Retinal pigment epithelial cell (primary cell): ENCODE measurements around the gene STAB1.

Source experiments
- DNase-seq: peaks from one replicate; pipeline ENCODE4 v3.0.0-alpha.2; 2010; ENCODE audit warnings: low read depth
- H3K4me3 ChIP-seq: 2 replicates; pipeline ENCODE4 v1.5.1; 2011; ENCODE audit warnings: mild to moderate bottlenecking, low read length, control low read depth, moderate library complexity
- TF ChIP-seq, protein P1 (sequence below): conservative IDR thresholded peaks from 2 replicates; pipeline ENCODE4 v1.5.1; 2011; ENCODE audit warnings: low read depth, low read length, control low read depth, inconsistent platforms

The STAB1 gene

DNA sequence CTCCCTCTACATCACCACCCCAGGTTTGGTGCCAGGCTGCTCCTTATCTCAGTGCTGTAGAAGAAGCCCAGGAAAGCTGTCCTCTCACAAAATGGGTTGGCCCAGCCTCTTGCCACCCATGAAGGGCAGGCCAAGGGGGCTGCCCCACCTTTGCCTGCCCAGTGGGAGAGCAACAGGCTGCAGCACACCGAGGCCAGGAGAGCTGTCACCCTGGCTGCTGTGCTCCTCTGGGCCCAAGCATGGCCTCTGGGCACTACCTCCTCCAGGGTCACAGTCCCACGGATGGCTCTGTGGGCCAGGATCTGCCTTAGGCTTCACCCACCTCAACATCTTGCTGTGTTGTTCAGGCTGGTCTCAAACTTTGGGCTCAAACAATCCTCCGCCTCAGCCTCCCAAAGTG is 6.4 kb upstream of the STAB1 start:
- H3K4me3 ChIP-seq: no peak overlapping the region
- TF ChIP-seq, protein P1, sequence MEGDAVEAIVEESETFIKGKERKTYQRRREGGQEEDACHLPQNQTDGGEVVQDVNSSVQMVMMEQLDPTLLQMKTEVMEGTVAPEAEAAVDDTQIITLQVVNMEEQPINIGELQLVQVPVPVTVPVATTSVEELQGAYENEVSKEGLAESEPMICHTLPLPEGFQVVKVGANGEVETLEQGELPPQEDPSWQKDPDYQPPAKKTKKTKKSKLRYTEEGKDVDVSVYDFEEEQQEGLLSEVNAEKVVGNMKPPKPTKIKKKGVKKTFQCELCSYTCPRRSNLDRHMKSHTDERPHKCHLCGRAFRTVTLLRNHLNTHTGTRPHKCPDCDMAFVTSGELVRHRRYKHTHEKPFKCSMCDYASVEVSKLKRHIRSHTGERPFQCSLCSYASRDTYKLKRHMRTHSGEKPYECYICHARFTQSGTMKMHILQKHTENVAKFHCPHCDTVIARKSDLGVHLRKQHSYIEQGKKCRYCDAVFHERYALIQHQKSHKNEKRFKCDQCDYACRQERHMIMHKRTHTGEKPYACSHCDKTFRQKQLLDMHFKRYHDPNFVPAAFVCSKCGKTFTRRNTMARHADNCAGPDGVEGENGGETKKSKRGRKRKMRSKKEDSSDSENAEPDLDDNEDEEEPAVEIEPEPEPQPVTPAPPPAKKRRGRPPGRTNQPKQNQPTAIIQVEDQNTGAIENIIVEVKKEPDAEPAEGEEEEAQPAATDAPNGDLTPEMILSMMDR: no peak
- no peak for DNase-seq

DNA sequence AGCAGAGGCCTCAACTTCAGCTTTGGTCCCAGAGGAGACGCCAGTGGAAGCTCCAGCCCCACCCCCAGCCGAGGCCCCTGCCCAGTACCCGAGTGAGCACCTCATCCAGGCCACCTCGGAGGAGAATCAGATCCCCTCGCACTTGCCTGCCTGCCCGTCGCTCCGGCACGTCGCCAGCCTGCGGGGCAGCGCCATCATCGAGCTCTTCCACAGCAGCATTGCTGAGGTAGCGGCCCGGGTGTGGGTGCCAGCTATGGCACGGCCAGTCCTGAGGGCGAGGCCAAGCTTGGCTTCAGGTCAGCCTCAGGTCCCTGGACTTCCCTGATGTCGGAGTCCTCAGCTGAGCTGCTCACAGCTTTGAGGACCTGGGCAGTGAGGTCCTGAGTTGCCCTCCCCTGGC is 5.7 kb upstream of the STAB1 start:
- no peak overlapping the region for H3K4me3 ChIP-seq
- DNase-seq: no peak
- TF ChIP-seq, protein P1: no peak

DNA sequence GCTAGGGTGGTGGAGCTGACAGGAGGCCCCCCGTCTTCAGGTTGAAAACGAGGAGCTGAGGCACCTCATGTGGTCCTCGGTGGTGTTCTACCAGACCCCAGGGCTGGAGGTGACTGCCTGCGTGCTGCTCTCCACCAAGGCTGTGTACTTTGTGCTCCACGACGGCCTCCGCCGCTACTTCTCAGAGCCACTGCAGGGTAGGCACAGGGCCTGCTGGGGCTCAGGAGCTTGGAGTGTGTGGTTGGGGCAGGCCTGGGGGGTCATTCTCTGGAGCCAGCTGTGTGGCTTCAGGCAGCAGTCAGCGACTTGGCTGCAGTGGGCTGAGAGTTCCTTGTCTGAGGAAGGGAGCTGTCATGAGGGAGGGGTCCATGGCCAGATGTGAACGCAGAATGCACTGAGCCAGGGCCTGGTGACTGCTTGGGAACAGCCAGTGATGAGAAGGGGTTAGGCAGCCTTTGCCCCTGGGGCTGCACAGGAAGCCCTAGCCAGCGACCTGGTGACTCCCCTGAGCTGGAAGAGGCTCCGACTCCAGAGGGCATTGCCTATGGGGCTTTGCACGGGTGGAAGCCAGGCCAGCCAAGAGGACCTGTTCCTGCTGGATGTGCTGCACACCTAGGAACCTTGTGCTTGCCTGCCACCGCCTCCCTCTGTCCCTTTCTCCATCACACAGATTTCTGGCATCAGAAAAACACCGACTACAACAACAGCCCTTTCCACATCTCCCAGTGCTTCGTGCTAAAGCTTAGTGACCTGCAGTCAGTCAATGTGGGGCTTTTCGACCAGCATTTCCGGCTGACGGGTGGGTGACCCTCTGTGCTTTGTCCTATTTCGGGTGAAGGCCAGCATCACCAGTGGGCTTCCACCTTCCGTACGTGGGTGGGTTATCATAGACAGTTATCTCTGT is 4.9 kb upstream of the STAB1 start:
- no peak for DNase-seq
- no peak overlapping the region for H3K4me3 ChIP-seq
- TF ChIP-seq, protein P1: no peak

DNA sequence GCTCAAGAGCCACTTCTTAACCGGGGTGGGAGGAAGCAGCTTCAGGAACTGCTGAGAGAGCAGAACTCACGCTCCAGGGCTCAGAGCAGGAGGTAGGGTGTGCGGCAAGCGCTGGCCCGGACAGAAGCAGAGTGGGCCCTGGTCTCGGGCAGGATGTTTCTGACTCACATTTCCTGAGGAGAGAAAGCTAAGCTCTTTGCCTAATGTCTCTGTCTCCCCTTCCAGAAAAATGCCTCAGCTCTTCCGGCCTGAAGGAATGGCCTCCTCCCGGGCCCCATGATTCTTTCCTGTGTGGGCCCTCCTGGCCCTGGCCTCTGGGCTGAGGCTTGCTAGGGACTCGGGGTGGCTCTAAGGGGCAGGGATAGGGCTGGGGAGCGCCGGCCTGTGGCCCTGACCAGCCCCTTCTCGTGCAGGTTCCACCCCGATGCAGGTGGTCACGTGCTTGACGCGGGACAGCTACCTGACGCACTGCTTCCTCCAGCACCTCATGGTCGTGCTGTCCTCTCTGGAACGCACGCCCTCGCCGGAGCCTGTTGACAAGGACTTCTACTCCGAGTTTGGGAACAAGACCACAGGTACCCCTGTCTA is 4.1 kb upstream of the STAB1 start:
- no peak for DNase-seq
- TF ChIP-seq, protein P1: no peak
- no peak overlapping the region for H3K4me3 ChIP-seq

DNA sequence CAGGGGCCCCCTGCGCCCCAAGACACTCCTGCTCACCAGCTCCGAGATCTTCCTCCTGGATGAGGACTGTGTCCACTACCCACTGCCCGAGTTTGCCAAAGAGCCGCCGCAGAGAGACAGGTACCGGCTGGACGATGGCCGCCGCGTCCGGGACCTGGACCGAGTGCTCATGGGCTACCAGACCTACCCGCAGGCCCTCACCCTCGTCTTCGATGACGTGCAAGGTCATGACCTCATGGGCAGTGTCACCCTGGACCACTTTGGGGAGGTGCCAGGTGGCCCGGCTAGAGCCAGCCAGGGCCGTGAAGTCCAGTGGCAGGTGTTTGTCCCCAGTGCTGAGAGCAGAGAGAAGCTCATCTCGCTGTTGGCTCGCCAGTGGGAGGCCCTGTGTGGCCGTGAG is 3.1 kb upstream of the STAB1 start:
- TF ChIP-seq, protein P1: no peak
- no peak overlapping the region for H3K4me3 ChIP-seq
- no peak for DNase-seq

DNA sequence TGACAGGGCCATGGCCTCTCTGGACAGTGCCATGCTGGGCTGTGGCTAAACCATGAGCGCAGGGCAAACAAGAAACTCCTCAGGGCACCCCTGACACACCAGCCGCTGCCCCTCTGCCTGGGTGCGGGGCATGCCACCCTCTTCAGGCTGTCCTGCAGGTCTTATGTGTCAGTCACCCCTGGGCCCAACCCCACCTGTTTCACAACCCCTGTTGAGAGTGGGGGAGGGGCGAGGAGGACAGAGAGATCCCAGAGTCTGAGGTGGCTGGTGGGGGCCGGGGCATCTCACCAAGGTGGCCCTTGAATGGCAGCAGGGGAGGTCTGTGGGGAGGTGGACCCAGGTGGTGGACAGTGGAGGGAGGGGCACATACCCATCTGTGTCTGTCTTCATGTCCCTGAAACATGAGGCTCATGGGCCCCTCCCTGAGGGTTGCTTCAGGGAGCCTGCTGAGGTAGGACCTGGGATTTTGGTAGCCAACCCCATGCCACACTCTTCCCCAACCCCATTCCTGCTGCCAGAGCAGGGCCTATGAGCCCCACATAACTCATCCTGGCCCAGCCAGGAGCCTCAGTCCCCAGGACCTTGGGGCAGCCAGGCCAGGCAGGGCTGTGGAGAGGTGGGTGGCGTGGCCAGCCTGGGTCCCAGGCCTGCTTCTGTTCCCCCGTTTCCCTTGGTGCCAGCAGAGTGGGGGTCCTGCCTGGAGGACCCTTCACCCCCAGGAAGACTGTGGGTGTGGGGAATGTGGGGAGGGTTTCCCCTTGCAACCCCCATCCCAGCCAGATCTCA is 1.7 kb upstream of the STAB1 start:
- TF ChIP-seq, protein P1: no peak
- no peak for DNase-seq
- H3K4me3 ChIP-seq: no peak overlapping the region
